H9 (cell line): Measurements from ENCODE around the gene SPRR1A. TPM values are rescaled to one million over a fixed set of nuclear protein-coding genes. Genes with fewer than 3 reads are reported as not detected.

Experiments used
- DNase-seq: peaks from one replicate; pipeline ENCODE4 v3.0.0-alpha.2; 2017
- H2AFZ ChIP-seq: one replicate; pipeline ENCODE4 v1.6.1; 2013; ENCODE audit warnings: mild to moderate bottlenecking, low read length, control low read depth, moderate library complexity
- H2AK5ac ChIP-seq: 2 replicates; pipeline ENCODE4 v1.6.1; 2013; ENCODE audit warnings: low read length, control low read depth, mixed read lengths; ENCODE audit not compliant: insufficient read length
- H2BK120ac ChIP-seq: one replicate; pipeline ENCODE4 v1.6.1; 2013; ENCODE audit warnings: low read depth, mild to moderate bottlenecking, low read length, control low read depth, inconsistent platforms; ENCODE audit not compliant: poor library complexity, severe bottlenecking
- H2BK12ac ChIP-seq: 2 replicates; pipeline ENCODE4 v1.6.1; 2013; ENCODE audit warnings: low read length, control low read depth, mixed read lengths, low read depth; ENCODE audit not compliant: insufficient read length
- H2BK15ac ChIP-seq: 2 replicates; pipeline ENCODE4 v1.6.1; 2013; ENCODE audit warnings: low read depth, low read length, control low read depth
- H2BK20ac ChIP-seq: one replicate; pipeline ENCODE4 v1.6.1; 2013; ENCODE audit warnings: low read depth, mild to moderate bottlenecking, low read length, control low read depth, inconsistent platforms; ENCODE audit not compliant: poor library complexity, severe bottlenecking
- H2BK5ac ChIP-seq: 2 replicates; pipeline ENCODE4 v1.6.1; 2013; ENCODE audit warnings: low read length, control low read depth, mixed read lengths; ENCODE audit not compliant: insufficient read length
- H3K14ac ChIP-seq: 2 replicates; pipeline ENCODE4 v1.6.1; 2013; ENCODE audit warnings: low read length, control low read depth; ENCODE audit not compliant: insufficient read depth
- H3K18ac ChIP-seq: 2 replicates; pipeline ENCODE4 v1.6.1; 2013; ENCODE audit warnings: low read depth, mild to moderate bottlenecking, mixed read lengths, low read length, control low read depth; ENCODE audit not compliant: insufficient read length
- H3K23ac ChIP-seq: 2 replicates; pipeline ENCODE4 v1.6.1; 2013; ENCODE audit warnings: low read length, control low read depth, mixed read lengths, low read depth; ENCODE audit not compliant: insufficient read length
- H3K23me2 ChIP-seq: 2 replicates; pipeline ENCODE4 v1.6.1; 2013; ENCODE audit warnings: low read depth, mild to moderate bottlenecking, mixed read lengths, low read length, control low read depth; ENCODE audit not compliant: insufficient read length, poor library complexity, severe bottlenecking
- H3K27ac ChIP-seq: 2 replicates; pipeline ENCODE4 v1.5.1; 2013; ENCODE audit warnings: low read length, control low read depth, mixed read lengths, low read depth; ENCODE audit not compliant: insufficient read length
- H3K27me3 ChIP-seq: 2 replicates; pipeline ENCODE4 v1.6.1; 2013; ENCODE audit warnings: low read length, control low read depth, inconsistent platforms; ENCODE audit not compliant: insufficient read depth
- H3K4ac ChIP-seq: 2 replicates; pipeline ENCODE4 v1.6.1; 2013; ENCODE audit warnings: low read depth, mild to moderate bottlenecking, control low read depth, inconsistent platforms, low read length, moderate library complexity
- H3K4me1 ChIP-seq: 2 replicates; pipeline ENCODE4 v1.6.1; 2013; ENCODE audit warnings: low read length, control low read depth, inconsistent platforms; ENCODE audit not compliant: insufficient read depth
- H3K4me2 ChIP-seq: 2 replicates; pipeline ENCODE4 v1.6.1; 2013; ENCODE audit warnings: low read length, control low read depth, mixed read lengths; ENCODE audit not compliant: insufficient read length, insufficient read depth
- H3K56ac ChIP-seq: 2 replicates; pipeline ENCODE4 v1.6.1; 2013; ENCODE audit warnings: low read depth, mild to moderate bottlenecking, mixed read lengths, low read length, control low read depth; ENCODE audit not compliant: insufficient read length
- H3K79me1 ChIP-seq: 2 replicates; pipeline ENCODE4 v1.6.1; 2013; ENCODE audit warnings: low read depth, mild to moderate bottlenecking, moderate library complexity, low read length, control low read depth, inconsistent platforms; ENCODE audit not compliant: insufficient read depth, poor library complexity, severe bottlenecking
- H3K79me2 ChIP-seq: 2 replicates; pipeline ENCODE4 v1.6.1; 2013; ENCODE audit warnings: low read length, control low read depth, inconsistent platforms; ENCODE audit not compliant: insufficient read depth
- H3K9ac ChIP-seq: 2 replicates; pipeline ENCODE4 v1.6.1; 2013; ENCODE audit warnings: low read length, control low read depth, mixed read lengths; ENCODE audit not compliant: insufficient read length; ENCODE audit errors: extremely low read depth
- H3K9me3 ChIP-seq: one replicate; pipeline ENCODE4 v1.6.1; 2013; ENCODE audit warnings: low read depth, low read length, inconsistent platforms; ENCODE audit not compliant: control insufficient read depth
- H3T11ph ChIP-seq: one replicate; pipeline ENCODE4 v1.6.1; 2013; ENCODE audit warnings: mild to moderate bottlenecking, low read length, control low read depth, inconsistent platforms
- H4K20me1 ChIP-seq: one replicate; pipeline ENCODE4 v1.6.1; 2013; ENCODE audit not compliant: control insufficient read depth, insufficient read length, insufficient read depth
- H4K5ac ChIP-seq: 2 replicates; pipeline ENCODE4 v1.6.1; 2013; ENCODE audit warnings: low read depth, mild to moderate bottlenecking, mixed read lengths, low read length, control low read depth; ENCODE audit not compliant: insufficient read length
- H4K8ac ChIP-seq: replicated peaks from 2 replicates; pipeline ENCODE4 v1.6.1; 2013; ENCODE audit warnings: low read length, control low read depth, mixed read lengths, low read depth; ENCODE audit not compliant: insufficient read length
- H4K91ac ChIP-seq: 2 replicates; pipeline ENCODE4 v1.6.1; 2013; ENCODE audit warnings: low read depth, mild to moderate bottlenecking, moderate library complexity, mixed read lengths, low read length, control low read depth; ENCODE audit not compliant: insufficient read length
- H3K27ac Mint-ChIP-seq, 3 experiments: 2 replicates in 2 of 3; 3 replicates in 1 of 3; pipeline ENCODE4 v1.8.0; 2020 to 2021; ENCODE audit warnings: mixed read lengths in 3 of 3, mild to moderate bottlenecking in 1 of 3, moderate library complexity in 1 of 3
- H3K27me3 Mint-ChIP-seq: 2 replicates; pipeline ENCODE4 v1.8.0; 2021; ENCODE audit warnings: low read depth, mild to moderate bottlenecking, moderate library complexity, mixed read lengths
- H3K36me3 Mint-ChIP-seq, 3 experiments: 2 replicates in 2 of 3; 3 replicates in 1 of 3; pipeline ENCODE4 v1.8.0; 2020 to 2021; ENCODE audit warnings: low read depth in 3 of 3, mixed read lengths in 3 of 3; ENCODE audit not compliant: insufficient read depth in 1 of 3
- H3K4me1 Mint-ChIP-seq, 2 experiments: 2 replicates each; pipeline ENCODE4 v1.8.0; 2020; ENCODE audit warnings: mixed read lengths in 2 of 2
- H3K4me3 Mint-ChIP-seq, 2 experiments: 2 replicates in 1 of 2; 3 replicates in 1 of 2; pipeline ENCODE4 v1.8.0; 2020 to 2021; ENCODE audit warnings: mild to moderate bottlenecking in 2 of 2, mixed read lengths in 2 of 2, moderate library complexity in 1 of 2
- H3K9me3 Mint-ChIP-seq, 2 experiments: 2 replicates in 1 of 2; 3 replicates in 1 of 2; pipeline ENCODE4 v1.8.0; 2020; ENCODE audit warnings: mild to moderate bottlenecking in 2 of 2, mixed read lengths in 2 of 2, moderate library complexity in 1 of 2
- WGBS: extraction: QIAGEN DNeasy Blood & Tissue Kit; methylation state at CpG from one replicate; pipeline ENCODE4 v1.1.7; 2013; ENCODE audit warnings: missing lambda C conversion rate, low lambda C conversion rate, mixed read lengths; ENCODE audit not compliant: insufficient read length; ENCODE audit errors: extremely low coverage; 5-methylcytosine and 5-hydroxymethylcytosine counted together
- total RNA-seq: library from RNA; stranded (reverse); gene quantifications from 2 replicates; pipeline ENCODE4 v1.2.1, GENCODE V29; 2021
- TF ChIP-seq, protein P1 (sequence below): fragments of 200-600 bp; sonication (generic); conservative IDR thresholded peaks from 3 replicates; pipeline ENCODE4 v1.8.0; 2021; ENCODE audit warnings: antibody characterized with exemption, mild to moderate bottlenecking

The SPRR1A gene
- total RNA-seq, 1 experiment from 2014 or later, result not detected

DNA sequence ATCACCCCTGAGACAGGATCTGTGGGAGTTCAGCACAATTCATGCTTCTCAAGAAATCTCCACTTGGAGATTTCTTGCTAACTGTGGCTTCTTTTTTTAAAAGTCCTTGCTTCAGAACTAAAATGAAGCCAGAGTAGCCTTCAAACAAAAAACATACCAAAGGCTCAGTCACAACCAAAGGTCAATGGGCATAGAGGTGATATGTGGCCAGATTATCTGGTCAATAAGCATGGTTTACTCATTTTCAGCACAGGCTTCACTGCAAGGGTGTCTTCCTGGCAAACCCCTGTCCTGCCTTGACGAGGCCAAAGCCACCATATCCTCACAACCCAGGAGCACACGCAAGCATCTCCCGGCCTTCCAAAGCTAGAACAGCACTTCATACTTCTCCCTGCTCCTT, 24.6 kb upstream of the SPRR1A start:
- H3K4me1 ChIP-seq, result no peaks in the 10 kb centered on the region
- H4K8ac ChIP-seq, result no peak overlapping the region
- Mint-ChIP-seq H3K36me3 (no peaks in the 10 kb centered on the region), H3K27ac (no peak overlapping the region), H3K4me3 (no peak overlapping the region), H3K27me3 (peaks cover 2% of the 10 kb centered on the region; the same call in 1 of the 2 replicates), H3K4me1 (no peaks in the 10 kb centered on the region), H3K9me3 (peaks cover 0 to 26% of the 10 kb centered on the region in 2 experiments; a peak in 4 of 5 replicates)
- DNase-seq, result no peak
- no peak overlapping the region for H3K18ac ChIP-seq
- no peak overlapping the region for H2BK12ac ChIP-seq
- H4K5ac ChIP-seq, result no peak overlapping the region
- no peak overlapping the region for H3K56ac ChIP-seq
- H2BK15ac ChIP-seq, result no peak overlapping the region
- no peak overlapping the region for H3K27ac ChIP-seq
- no peak overlapping the region for H2AK5ac ChIP-seq
- H3K4me2 ChIP-seq, result no peak overlapping the region
- no peak overlapping the region for H3K9ac ChIP-seq
- H3K14ac ChIP-seq, result no peak overlapping the region
- no peaks in the 10 kb centered on the region for H4K20me1 ChIP-seq
- no peak overlapping the region for H2BK20ac ChIP-seq
- H3K79me1 ChIP-seq, result no peaks in the 10 kb centered on the region
- no peak overlapping the region for H3T11ph ChIP-seq
- TF ChIP-seq, protein P1, sequence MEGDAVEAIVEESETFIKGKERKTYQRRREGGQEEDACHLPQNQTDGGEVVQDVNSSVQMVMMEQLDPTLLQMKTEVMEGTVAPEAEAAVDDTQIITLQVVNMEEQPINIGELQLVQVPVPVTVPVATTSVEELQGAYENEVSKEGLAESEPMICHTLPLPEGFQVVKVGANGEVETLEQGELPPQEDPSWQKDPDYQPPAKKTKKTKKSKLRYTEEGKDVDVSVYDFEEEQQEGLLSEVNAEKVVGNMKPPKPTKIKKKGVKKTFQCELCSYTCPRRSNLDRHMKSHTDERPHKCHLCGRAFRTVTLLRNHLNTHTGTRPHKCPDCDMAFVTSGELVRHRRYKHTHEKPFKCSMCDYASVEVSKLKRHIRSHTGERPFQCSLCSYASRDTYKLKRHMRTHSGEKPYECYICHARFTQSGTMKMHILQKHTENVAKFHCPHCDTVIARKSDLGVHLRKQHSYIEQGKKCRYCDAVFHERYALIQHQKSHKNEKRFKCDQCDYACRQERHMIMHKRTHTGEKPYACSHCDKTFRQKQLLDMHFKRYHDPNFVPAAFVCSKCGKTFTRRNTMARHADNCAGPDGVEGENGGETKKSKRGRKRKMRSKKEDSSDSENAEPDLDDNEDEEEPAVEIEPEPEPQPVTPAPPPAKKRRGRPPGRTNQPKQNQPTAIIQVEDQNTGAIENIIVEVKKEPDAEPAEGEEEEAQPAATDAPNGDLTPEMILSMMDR, result no peak
- H3K23me2 ChIP-seq, result no peaks in the 10 kb centered on the region
- no peak overlapping the region for H2AFZ ChIP-seq
- H2BK5ac ChIP-seq, result no peak overlapping the region
- no peaks in the 10 kb centered on the region for H3K27me3 ChIP-seq
- H3K79me2 ChIP-seq, result no peaks in the 10 kb centered on the region
- WGBS, result no CpG with 5 or more reads among the region's 3 CpGs
- H3K4ac ChIP-seq, result no peak overlapping the region
- H4K91ac ChIP-seq, result no peak overlapping the region
- no peak overlapping the region for H3K23ac ChIP-seq
- no peaks in the 10 kb centered on the region for H3K9me3 ChIP-seq
- H2BK120ac ChIP-seq, result no peak overlapping the region
